ENCODE results near the gene SEC22C.

The SEC22C gene

GRCh38 chr3:42526616-42527367 is 55.0 kb downstream of the SEC22C start:
- Histone ChIP-seq H3K27me3 (ENCODE audit: control insufficient read depth in 5 of 5, insufficient read depth in 4 of 5, low read length in 5 of 5) (no peaks in the 10 kb centered on the region), H3K36me3 (ENCODE audit: control insufficient read depth in 5 of 5, insufficient read depth in 5 of 5, low read length in 5 of 5) (peaks cover 0 to 12% (median 10%) of the 10 kb centered on the region in 5 donors), H3K27ac (ENCODE audit: low read depth, low read length) (no peak overlapping the region), H3K4me3 (ENCODE audit: low read depth in 1 of 5, low read length in 5 of 5) (no peak overlapping the region), H3K4me1 (ENCODE audit: control insufficient read depth in 5 of 5, insufficient read depth in 5 of 5, low read length in 5 of 5) (peaks cover 0 to 40% (median 15%) of the 10 kb centered on the region in 5 donors), H3K9me3 (ENCODE audit: control insufficient read depth in 5 of 5, low read length in 5 of 5) (no peaks in the 10 kb centered on the region), H3K9ac (ENCODE audit: low read length in 5 of 5) (no peak overlapping the region)

- Histone ChIP-seq H3K36me3 (ENCODE audit: control insufficient read depth in 5 of 5, insufficient read depth in 5 of 5, low read length in 5 of 5) (peaks cover 0 to 12% (median 9%) of the 10 kb centered on the region in 5 donors), H3K4me1 (ENCODE audit: control insufficient read depth in 5 of 5, insufficient read depth in 5 of 5, low read length in 5 of 5) (peaks cover 0 to 40% (median 15%) of the 10 kb centered on the region in 5 donors), H3K27ac (ENCODE audit: low read depth, low read length) (no peak overlapping the region), H3K4me3 (ENCODE audit: low read depth in 1 of 5, low read length in 5 of 5) (no peak overlapping the region), H3K9ac (ENCODE audit: low read length in 5 of 5) (no peak overlapping the region), H3K27me3 (ENCODE audit: control insufficient read depth in 5 of 5, insufficient read depth in 4 of 5, low read length in 5 of 5) (no peaks in the 10 kb centered on the region), H3K9me3 (ENCODE audit: control insufficient read depth in 5 of 5, low read length in 5 of 5) (no peaks in the 10 kb centered on the region)
Measured at GRCh38 chr3:42525736-42526345, 55.9 kb downstream of the SEC22C start.

GRCh38 chr3:42525212-42525611 is 56.6 kb downstream of the SEC22C start:
- no peaks in the 10 kb centered on the region for H3K27me3 ChIP-seq (ENCODE audit: control insufficient read depth in 5 of 5, insufficient read depth in 4 of 5, low read length in 5 of 5)
- H3K4me3 ChIP-seq (ENCODE audit: low read depth in 1 of 5, low read length in 5 of 5) = no peak overlapping the region
- H3K9ac ChIP-seq (ENCODE audit: low read length in 5 of 5) = no peak overlapping the region
- H3K27ac ChIP-seq (ENCODE audit: low read depth, low read length) = no peak overlapping the region
- H3K4me1 ChIP-seq (ENCODE audit: control insufficient read depth in 5 of 5, insufficient read depth in 5 of 5, low read length in 5 of 5) = peaks cover 0 to 38% (median 15%) of the 10 kb centered on the region in 5 donors
- H3K36me3 ChIP-seq (ENCODE audit: control insufficient read depth in 5 of 5, insufficient read depth in 5 of 5, low read length in 5 of 5) = peaks cover 0 to 12% (median 9%) of the 10 kb centered on the region in 5 donors
- no peaks in the 10 kb centered on the region for H3K9me3 ChIP-seq (ENCODE audit: control insufficient read depth in 5 of 5, low read length in 5 of 5)

GRCh38 chr3:42524751-42525150 is 57.0 kb downstream of the SEC22C start:
- Histone ChIP-seq H3K9me3 (ENCODE audit: control insufficient read depth in 5 of 5, low read length in 5 of 5) (no peaks in the 10 kb centered on the region), H3K27ac (ENCODE audit: low read depth, low read length) (no peak overlapping the region), H3K9ac (ENCODE audit: low read length in 5 of 5) (no peak overlapping the region), H3K36me3 (ENCODE audit: control insufficient read depth in 5 of 5, insufficient read depth in 5 of 5, low read length in 5 of 5) (peaks cover 0 to 12% (median 9%) of the 10 kb centered on the region in 5 donors), H3K4me1 (ENCODE audit: control insufficient read depth in 5 of 5, insufficient read depth in 5 of 5, low read length in 5 of 5) (peaks cover 0 to 34% (median 15%) of the 10 kb centered on the region in 5 donors), H3K27me3 (ENCODE audit: control insufficient read depth in 5 of 5, insufficient read depth in 4 of 5, low read length in 5 of 5) (no peaks in the 10 kb centered on the region), H3K4me3 (ENCODE audit: low read depth in 1 of 5, low read length in 5 of 5) (no peak overlapping the region)

- H3K9me3 ChIP-seq (ENCODE audit: control insufficient read depth in 5 of 5, low read length in 5 of 5) = no peaks in the 10 kb centered on the region
- no peaks in the 10 kb centered on the region for H3K27me3 ChIP-seq (ENCODE audit: control insufficient read depth in 5 of 5, insufficient read depth in 4 of 5, low read length in 5 of 5)
- H3K9ac ChIP-seq (ENCODE audit: low read length in 5 of 5) = no peak overlapping the region
- H3K4me3 ChIP-seq (ENCODE audit: low read depth in 1 of 5, low read length in 5 of 5) = no peak overlapping the region
- H3K4me1 ChIP-seq (ENCODE audit: control insufficient read depth in 5 of 5, insufficient read depth in 5 of 5, low read length in 5 of 5) = peaks cover 0 to 15% (median 0%) of the 10 kb centered on the region in 5 donors
- H3K36me3 ChIP-seq (ENCODE audit: control insufficient read depth in 5 of 5, insufficient read depth in 5 of 5, low read length in 5 of 5) = peaks cover 0 to 17% (median 0%) of the 10 kb centered on the region in 5 donors
- H3K27ac ChIP-seq (ENCODE audit: low read depth, low read length) = no peak overlapping the region
Measured at GRCh38 chr3:42520906-42521305, 60.9 kb downstream of the SEC22C start.

GRCh38 chr3:42520336-42520735 is 61.4 kb downstream of the SEC22C start:
- no peak overlapping the region for H3K27ac ChIP-seq (ENCODE audit: low read depth, low read length)
- H3K36me3 ChIP-seq (ENCODE audit: control insufficient read depth in 5 of 5, insufficient read depth in 5 of 5, low read length in 5 of 5) = peaks cover 0 to 21% (median 0%) of the 10 kb centered on the region in 5 donors
- no peaks in the 10 kb centered on the region for H3K9me3 ChIP-seq (ENCODE audit: control insufficient read depth in 5 of 5, low read length in 5 of 5)
- H3K4me3 ChIP-seq (ENCODE audit: low read depth in 1 of 5, low read length in 5 of 5) = no peak overlapping the region
- H3K27me3 ChIP-seq (ENCODE audit: control insufficient read depth in 5 of 5, insufficient read depth in 4 of 5, low read length in 5 of 5) = no peaks in the 10 kb centered on the region
- no peak overlapping the region for H3K9ac ChIP-seq (ENCODE audit: low read length in 5 of 5)
- peaks cover 0 to 13% (median 1%) of the 10 kb centered on the region in 5 donors for H3K4me1 ChIP-seq (ENCODE audit: control insufficient read depth in 5 of 5, insufficient read depth in 5 of 5, low read length in 5 of 5)

GRCh38 chr3:42519568-42519962 is 62.2 kb downstream of the SEC22C start:
- H3K27ac ChIP-seq (ENCODE audit: low read depth, low read length) = no peak overlapping the region
- H3K36me3 ChIP-seq (ENCODE audit: control insufficient read depth in 5 of 5, insufficient read depth in 5 of 5, low read length in 5 of 5) = peaks cover 0 to 19% (median 4%) of the 10 kb centered on the region in 5 donors
- no peaks in the 10 kb centered on the region for H3K27me3 ChIP-seq (ENCODE audit: control insufficient read depth in 5 of 5, insufficient read depth in 4 of 5, low read length in 5 of 5)
- no peak overlapping the region for H3K4me3 ChIP-seq (ENCODE audit: low read depth in 1 of 5, low read length in 5 of 5)
- no peak overlapping the region for H3K9ac ChIP-seq (ENCODE audit: low read length in 5 of 5)
- H3K4me1 ChIP-seq (ENCODE audit: control insufficient read depth in 5 of 5, insufficient read depth in 5 of 5, low read length in 5 of 5) = peaks cover 0 to 14% (median 6%) of the 10 kb centered on the region in 5 donors
- no peaks in the 10 kb centered on the region for H3K9me3 ChIP-seq (ENCODE audit: control insufficient read depth in 5 of 5, low read length in 5 of 5)

- no peak overlapping the region for H3K27ac ChIP-seq (ENCODE audit: low read depth, low read length)
- H3K4me3 ChIP-seq (ENCODE audit: low read depth in 1 of 5, low read length in 5 of 5) = no peak overlapping the region
- H3K9ac ChIP-seq (ENCODE audit: low read length in 5 of 5) = no peak overlapping the region
- no peaks in the 10 kb centered on the region for H3K27me3 ChIP-seq (ENCODE audit: control insufficient read depth in 5 of 5, insufficient read depth in 4 of 5, low read length in 5 of 5)
- peaks cover 0 to 18% (median 4%) of the 10 kb centered on the region in 5 donors for H3K36me3 ChIP-seq (ENCODE audit: control insufficient read depth in 5 of 5, insufficient read depth in 5 of 5, low read length in 5 of 5)
- peaks cover 0 to 14% (median 6%) of the 10 kb centered on the region in 5 donors for H3K4me1 ChIP-seq (ENCODE audit: control insufficient read depth in 5 of 5, insufficient read depth in 5 of 5, low read length in 5 of 5)
- no peaks in the 10 kb centered on the region for H3K9me3 ChIP-seq (ENCODE audit: control insufficient read depth in 5 of 5, low read length in 5 of 5)
Measured at GRCh38 chr3:42518800-42519567, 62.8 kb downstream of the SEC22C start.

- Histone ChIP-seq H3K36me3 (ENCODE audit: control insufficient read depth in 5 of 5, insufficient read depth in 5 of 5, low read length in 5 of 5) (peaks cover 0 to 15% (median 4%) of the 10 kb centered on the region in 5 donors), H3K4me3 (ENCODE audit: low read depth in 1 of 5, low read length in 5 of 5) (no peak overlapping the region), H3K27ac (ENCODE audit: low read depth, low read length) (no peak overlapping the region), H3K4me1 (ENCODE audit: control insufficient read depth in 5 of 5, insufficient read depth in 5 of 5, low read length in 5 of 5) (peaks cover 0 to 22% (median 14%) of the 10 kb centered on the region in 5 donors), H3K9me3 (ENCODE audit: control insufficient read depth in 5 of 5, low read length in 5 of 5) (no peaks in the 10 kb centered on the region), H3K27me3 (ENCODE audit: control insufficient read depth in 5 of 5, insufficient read depth in 4 of 5, low read length in 5 of 5) (no peaks in the 10 kb centered on the region), H3K9ac (ENCODE audit: low read length in 5 of 5) (no peak overlapping the region)
Measured at GRCh38 chr3:42517117-42517516, 64.7 kb downstream of the SEC22C start.

Data from subcutaneous abdominal adipose tissue (tissue), 5 donors.